Ishikawa (cell line): ENCODE measurements around the gene PDE2A.

Experiments used
- CEBPB ChIP-seq: IDR thresholded peaks from 2 replicates; pipeline ENCODE4 v1.6.1; 2012
- CREB1 ChIP-seq: IDR thresholded peaks from 2 replicates; pipeline ENCODE4 v1.6.1; 2012; ENCODE audit warnings: low read depth
- EGR1 ChIP-seq: IDR thresholded peaks from 2 replicates; pipeline ENCODE4 v1.6.1; 2012
- EP300 ChIP-seq: IDR thresholded peaks from 2 replicates; pipeline ENCODE4 v1.6.1; 2012; ENCODE audit warnings: borderline replicate concordance
- FOXM1 ChIP-seq: IDR thresholded peaks from 2 replicates; pipeline ENCODE4 v1.6.1; 2012; ENCODE audit warnings: low read depth, borderline replicate concordance
- MAX ChIP-seq: IDR thresholded peaks from 2 replicates; pipeline ENCODE4 v1.6.1; 2012
- NFIC ChIP-seq: IDR thresholded peaks from 2 replicates; pipeline ENCODE4 v1.6.1; 2012
- RAD21 ChIP-seq: IDR thresholded peaks from 2 replicates; pipeline ENCODE4 v1.6.1; 2012; ENCODE audit warnings: low read depth
- REST ChIP-seq: IDR thresholded peaks from 2 replicates; pipeline ENCODE4 v1.6.1; 2012; ENCODE audit warnings: low read depth, mild to moderate bottlenecking
- TAF1 ChIP-seq: IDR thresholded peaks from 2 replicates; pipeline ENCODE4 v1.6.1; 2012; ENCODE audit warnings: low read depth, mild to moderate bottlenecking
- TCF12 ChIP-seq: IDR thresholded peaks from 2 replicates; pipeline ENCODE4 v1.6.1; 2012; ENCODE audit warnings: low read depth
- TEAD4 ChIP-seq: IDR thresholded peaks from 2 replicates; pipeline ENCODE4 v1.6.1; 2012
- USF1 ChIP-seq: IDR thresholded peaks from 2 replicates; pipeline ENCODE4 v1.6.1; 2012
- YY1 ChIP-seq: IDR thresholded peaks from 2 replicates; pipeline ENCODE4 v1.6.1; 2012; ENCODE audit warnings: low read depth
- ZBTB7A ChIP-seq: IDR thresholded peaks from 2 replicates; pipeline ENCODE4 v1.6.1; 2012; ENCODE audit warnings: low read depth

Gene PDE2A

GRCh38 chr11:72584293-72584938 lies 89.8 kb downstream of the PDE2A start:
- TF ChIP-seq MAX (peak; percentile 43; the same call in 1 of the 2 replicates), TEAD4 (no peak), EGR1 (peak; percentile 78)

- TF ChIP-seq NFIC: no peak
- no peak for TF ChIP-seq REST
- no peak for TF ChIP-seq TCF12
- no peak for TF ChIP-seq TAF1
- TF ChIP-seq CEBPB: no peak
- no peak for TF ChIP-seq ZBTB7A
These were observed 90.5 kb downstream of the PDE2A start for GRCh38 chr11:72583616-72584292.

- TF ChIP-seq REST (no peak), EP300 (no peak), MAX (no peak)
These were observed 91.1 kb downstream of the PDE2A start for GRCh38 chr11:72583177-72583553.

GRCh38 chr11:72582206-72583176 lies 91.7 kb downstream of the PDE2A start:
- no peak for TF ChIP-seq USF1
- TF ChIP-seq CREB1: no peak
- no peak for TF ChIP-seq NFIC
- TF ChIP-seq TAF1: no peak
- TF ChIP-seq CEBPB: no peak
- TF ChIP-seq EGR1: no peak
- TF ChIP-seq FOXM1: no peak
- no peak for TF ChIP-seq YY1
- TF ChIP-seq MAX: no peak
- TF ChIP-seq RAD21: no peak
- no peak for TF ChIP-seq REST
- TF ChIP-seq TCF12: no peak
- TF ChIP-seq EP300: no peak
- no peak for TF ChIP-seq TEAD4

GRCh38 chr11:72581067-72581466 lies 93.2 kb downstream of the PDE2A start:
- no peak for TF ChIP-seq TAF1
- TF ChIP-seq EGR1: no peak
